Neural cell (in vitro differentiated cells): ENCODE results near the gene MRPL23.

Experiments used
- EP300 ChIP-seq: fragments of 450-650 bp; conservative IDR thresholded peaks from 2 replicates; pipeline ENCODE4 v1.6.1; 2014; ENCODE audit warnings: antibody characterized with exemption, mild to moderate bottlenecking, moderate library complexity; ENCODE audit not compliant: poor library complexity, severe bottlenecking
- EZH2 ChIP-seq: fragments of 200-600, 300-800 bp; shearing (Covaris generic), sonication (generic); IDR thresholded peaks from 2 replicates; pipeline ENCODE4 v1.6.1; 2014; ENCODE audit warnings: antibody characterized with exemption, low read length, borderline replicate concordance, mild to moderate bottlenecking; ENCODE audit not compliant: insufficient read depth, poor library complexity, severe bottlenecking
- MXI1 ChIP-seq: fragments of 450-650 bp; conservative IDR thresholded peaks from 2 replicates; pipeline ENCODE4 v1.6.1; 2014; ENCODE audit warnings: antibody characterized with exemption, mild to moderate bottlenecking; ENCODE audit not compliant: poor library complexity, severe bottlenecking
- POLR2AphosphoS5 ChIP-seq: IDR thresholded peaks from 2 replicates; pipeline ENCODE4 v1.6.1; 2012
- RAD21 ChIP-seq: fragments of 450-650 bp; conservative IDR thresholded peaks from 2 replicates; pipeline ENCODE4 v1.6.1; 2014; ENCODE audit warnings: antibody characterized with exemption, mild to moderate bottlenecking, moderate library complexity
- SMC3 ChIP-seq: fragments of 450-650 bp; conservative IDR thresholded peaks from 2 replicates; pipeline ENCODE4 v1.6.1; 2014; ENCODE audit warnings: antibody characterized with exemption, mild to moderate bottlenecking, moderate library complexity; ENCODE audit not compliant: poor library complexity
- TAF1 ChIP-seq: IDR thresholded peaks from 2 replicates; pipeline ENCODE4 v1.6.1; 2012; ENCODE audit warnings: low read depth
- TF ChIP-seq, protein P1 (sequence below): fragments of 450-650 bp; IDR thresholded peaks from 2 replicates; pipeline ENCODE4 v1.5.1; 2014; ENCODE audit warnings: antibody characterized with exemption, mild to moderate bottlenecking, moderate library complexity; ENCODE audit not compliant: poor library complexity, severe bottlenecking
- TF ChIP-seq, protein P2 (sequence below): IDR thresholded peaks from 2 replicates; pipeline ENCODE4 v1.6.1; 2012; ENCODE audit warnings: borderline replicate concordance

DNA sequence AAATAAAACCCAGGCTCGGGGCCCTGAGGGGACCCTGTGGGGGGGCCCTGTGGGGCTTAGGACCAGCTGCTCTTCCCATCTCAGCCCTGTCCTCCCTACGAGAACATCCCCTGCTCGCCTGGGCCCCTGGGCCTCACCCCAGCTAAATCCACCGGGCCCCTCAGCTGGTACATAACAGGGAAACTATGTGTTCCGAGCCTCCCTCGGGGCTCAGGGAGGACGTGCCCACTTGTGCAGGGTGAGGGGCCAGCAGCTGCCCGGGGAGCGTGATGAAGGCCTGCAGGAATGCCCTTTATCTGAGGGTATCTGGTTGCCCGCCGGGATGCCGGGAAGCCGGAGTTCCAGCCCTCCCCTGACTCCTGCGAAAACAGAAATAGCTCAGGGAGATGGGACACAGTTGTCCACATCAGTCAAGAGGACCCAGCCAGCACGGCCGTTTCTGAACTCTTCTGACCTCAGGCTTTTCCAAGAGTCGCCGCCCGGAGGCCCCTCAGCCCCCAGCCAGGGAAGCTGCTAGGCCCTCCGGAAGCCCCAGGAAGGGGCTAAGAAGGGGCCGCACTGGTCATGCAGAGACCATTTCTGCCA, 20.6 kb downstream of the MRPL23 start:
- TF ChIP-seq, protein P1, sequence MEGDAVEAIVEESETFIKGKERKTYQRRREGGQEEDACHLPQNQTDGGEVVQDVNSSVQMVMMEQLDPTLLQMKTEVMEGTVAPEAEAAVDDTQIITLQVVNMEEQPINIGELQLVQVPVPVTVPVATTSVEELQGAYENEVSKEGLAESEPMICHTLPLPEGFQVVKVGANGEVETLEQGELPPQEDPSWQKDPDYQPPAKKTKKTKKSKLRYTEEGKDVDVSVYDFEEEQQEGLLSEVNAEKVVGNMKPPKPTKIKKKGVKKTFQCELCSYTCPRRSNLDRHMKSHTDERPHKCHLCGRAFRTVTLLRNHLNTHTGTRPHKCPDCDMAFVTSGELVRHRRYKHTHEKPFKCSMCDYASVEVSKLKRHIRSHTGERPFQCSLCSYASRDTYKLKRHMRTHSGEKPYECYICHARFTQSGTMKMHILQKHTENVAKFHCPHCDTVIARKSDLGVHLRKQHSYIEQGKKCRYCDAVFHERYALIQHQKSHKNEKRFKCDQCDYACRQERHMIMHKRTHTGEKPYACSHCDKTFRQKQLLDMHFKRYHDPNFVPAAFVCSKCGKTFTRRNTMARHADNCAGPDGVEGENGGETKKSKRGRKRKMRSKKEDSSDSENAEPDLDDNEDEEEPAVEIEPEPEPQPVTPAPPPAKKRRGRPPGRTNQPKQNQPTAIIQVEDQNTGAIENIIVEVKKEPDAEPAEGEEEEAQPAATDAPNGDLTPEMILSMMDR: no peak
- no peak for TF ChIP-seq EZH2
- no peak for TF ChIP-seq POLR2AphosphoS5
- no peak for TF ChIP-seq SMC3
- no peak for TF ChIP-seq RAD21
- TF ChIP-seq EP300: no peak
- no peak for TF ChIP-seq TAF1
- TF ChIP-seq MXI1: no peak
- TF ChIP-seq, protein P2, sequence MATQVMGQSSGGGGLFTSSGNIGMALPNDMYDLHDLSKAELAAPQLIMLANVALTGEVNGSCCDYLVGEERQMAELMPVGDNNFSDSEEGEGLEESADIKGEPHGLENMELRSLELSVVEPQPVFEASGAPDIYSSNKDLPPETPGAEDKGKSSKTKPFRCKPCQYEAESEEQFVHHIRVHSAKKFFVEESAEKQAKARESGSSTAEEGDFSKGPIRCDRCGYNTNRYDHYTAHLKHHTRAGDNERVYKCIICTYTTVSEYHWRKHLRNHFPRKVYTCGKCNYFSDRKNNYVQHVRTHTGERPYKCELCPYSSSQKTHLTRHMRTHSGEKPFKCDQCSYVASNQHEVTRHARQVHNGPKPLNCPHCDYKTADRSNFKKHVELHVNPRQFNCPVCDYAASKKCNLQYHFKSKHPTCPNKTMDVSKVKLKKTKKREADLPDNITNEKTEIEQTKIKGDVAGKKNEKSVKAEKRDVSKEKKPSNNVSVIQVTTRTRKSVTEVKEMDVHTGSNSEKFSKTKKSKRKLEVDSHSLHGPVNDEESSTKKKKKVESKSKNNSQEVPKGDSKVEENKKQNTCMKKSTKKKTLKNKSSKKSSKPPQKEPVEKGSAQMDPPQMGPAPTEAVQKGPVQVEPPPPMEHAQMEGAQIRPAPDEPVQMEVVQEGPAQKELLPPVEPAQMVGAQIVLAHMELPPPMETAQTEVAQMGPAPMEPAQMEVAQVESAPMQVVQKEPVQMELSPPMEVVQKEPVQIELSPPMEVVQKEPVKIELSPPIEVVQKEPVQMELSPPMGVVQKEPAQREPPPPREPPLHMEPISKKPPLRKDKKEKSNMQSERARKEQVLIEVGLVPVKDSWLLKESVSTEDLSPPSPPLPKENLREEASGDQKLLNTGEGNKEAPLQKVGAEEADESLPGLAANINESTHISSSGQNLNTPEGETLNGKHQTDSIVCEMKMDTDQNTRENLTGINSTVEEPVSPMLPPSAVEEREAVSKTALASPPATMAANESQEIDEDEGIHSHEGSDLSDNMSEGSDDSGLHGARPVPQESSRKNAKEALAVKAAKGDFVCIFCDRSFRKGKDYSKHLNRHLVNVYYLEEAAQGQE: no peak
